HepG2 (cell line): Measurements from ENCODE around the gene CHMP4B. TPM values are rescaled to one million over a fixed set of nuclear protein-coding genes. Genes with fewer than 3 reads are reported as not detected.

Source experiments
- ATAC-seq: fragments of 200-7000 bp; cut with Tn5 transposase; 3 replicates; pipeline ENCODE4 v1.9.1; 2020; ENCODE audit warnings: mild to moderate bottlenecking, moderate library complexity
- BruUV-seq: library from RNA; stranded (reverse); fragments of 400-500 nt; replicated peaks from 2 replicates; lab custom pipeline; 2021; lab: Mats Ljungman, UMichigan
- CTCF ChIA-PET: fragments of 300-600 bp; formaldehyde crosslinking; extraction: SDS; loops from one replicate; lab custom pipeline; 2021; ENCODE audit warnings: low total read pairs, inconsistent platforms, low intra/inter-chr PET ratio; lab: Yijun Ruan, JAX
- POLR2A ChIA-PET: fragments of 350-600 bp; sonication (Branson Sonifier 250); formaldehyde crosslinking; loops from one replicate; lab custom pipeline; 2020; ENCODE audit warnings: antibody characterized with exemption, inconsistent platforms; lab: Yijun Ruan, JAX
- DNase-seq: peaks from one replicate; pipeline ENCODE4 v3.0.0-alpha.2; 2015; ENCODE audit warnings: low spot score
- FAIRE-seq: peaks from 3 replicates; lab custom pipeline; 2011; peaks lifted over from hg19 to GRCh38; lab: Jason Lieb, UNC
- H2AFZ ChIP-seq: one replicate; pipeline ENCODE4 v1.6.1; 2011; ENCODE audit warnings: low read length, inconsistent platforms
- H3K27ac ChIP-seq: fragments of 300-600 bp; 3 replicates; pipeline ENCODE4 v1.8.0; 2011; ENCODE audit warnings: mixed run types, mild to moderate bottlenecking, mixed read lengths, low read length, inconsistent platforms; ENCODE audit not compliant: insufficient read depth; ENCODE audit errors: extremely low read length
- H3K27me3 ChIP-seq, 2 experiments: fragments of 200-600 bp in 1 of 2; 2 replicates in 1 of 2; 3 replicates in 1 of 2; pipeline versions ENCODE4 v1.6.0 to v1.8.0; 2011; ENCODE audit warnings: low read length in 2 of 2, mild to moderate bottlenecking in 2 of 2, moderate library complexity in 2 of 2, inconsistent platforms in 1 of 2; ENCODE audit not compliant: insufficient read depth in 2 of 2, control insufficient read depth in 1 of 2
- H3K36me3 ChIP-seq, 2 experiments: fragments of 200-600 bp in 1 of 2; replicated peaks in 1 of 2; 2 replicates in 1 of 2; 3 replicates in 1 of 2; pipeline versions ENCODE4 v1.5.1 to v1.8.0; 2011; ENCODE audit warnings: low read length in 2 of 2, inconsistent platforms in 1 of 2; ENCODE audit not compliant: insufficient read depth in 2 of 2, control insufficient read depth in 1 of 2
- H3K4me1 ChIP-seq: 2 replicates; pipeline ENCODE4 v1.5.1; 2012; ENCODE audit warnings: low read length, inconsistent platforms; ENCODE audit not compliant: insufficient read depth
- H3K4me2 ChIP-seq: 2 replicates; pipeline ENCODE4 v1.6.0; 2011; ENCODE audit warnings: low read depth, low read length, inconsistent platforms
- H3K4me3 ChIP-seq, 3 experiments: fragments of 200-600 bp in 1 of 3; sonication (generic), shearing (Covaris generic) in 1 of 3; replicated peaks in 1 of 3; 2 replicates each; pipeline ENCODE4 v1.5.1; 2011 to 2016; ENCODE audit warnings: low read length in 3 of 3, inconsistent platforms in 2 of 3, low read depth in 2 of 3, mild to moderate bottlenecking in 2 of 3, control low read depth in 1 of 3, mixed read lengths in 1 of 3; ENCODE audit not compliant: insufficient read depth in 1 of 3
- H3K79me2 ChIP-seq: one replicate; pipeline ENCODE4 v1.6.1; 2011; ENCODE audit warnings: low read length, inconsistent platforms; ENCODE audit not compliant: insufficient read depth
- H3K9ac ChIP-seq: 2 replicates; pipeline ENCODE4 v1.6.0; 2011; ENCODE audit warnings: mild to moderate bottlenecking, low read depth, low read length, inconsistent platforms; ENCODE audit not compliant: insufficient read depth
- H3K9me3 ChIP-seq: 2 replicates; pipeline ENCODE4 v1.5.1; 2012; ENCODE audit warnings: mild to moderate bottlenecking, low read length
- H4K20me1 ChIP-seq: 2 replicates; pipeline ENCODE4 v1.6.0; 2011; ENCODE audit warnings: inconsistent platforms, mild to moderate bottlenecking, low read length, moderate library complexity; ENCODE audit not compliant: insufficient read depth
- ASH2L ChIP-seq: fragments of 300-600, 200-600 bp; sonication (generic); IDR thresholded peaks from 2 replicates; pipeline ENCODE4 v1.7.0; 2017; ENCODE audit warnings: low read depth, mild to moderate bottlenecking, moderate library complexity, mixed read lengths, low read length; ENCODE audit not compliant: insufficient read length
- EP300 ChIP-seq, 3 experiments: sonication (generic) in 1 of 3; formaldehyde crosslinking in 1 of 3; IDR thresholded peaks; 2 replicates each; pipeline versions ENCODE4 v1.5.1 to v1.6.1; 2011 to 2020; ENCODE audit warnings: low read depth in 2 of 3, low read length in 2 of 3, borderline replicate concordance in 1 of 3, improper control_type of control experiment in 1 of 3, mild to moderate bottlenecking in 1 of 3, missing genetic modification reagents in 1 of 3, moderate library complexity in 1 of 3
- ESRRA ChIP-seq: sonication (generic); formaldehyde crosslinking; IDR thresholded peaks from 2 replicates; pipeline ENCODE4 v1.5.1; 2020; ENCODE audit warnings: mild to moderate bottlenecking, low read depth, missing genetic modification reagents
- FLYWCH1 ChIP-seq: sonication (generic); formaldehyde crosslinking; IDR thresholded peaks from 2 replicates; pipeline ENCODE4 v1.8.1; 2023; ENCODE audit warnings: mild to moderate bottlenecking, missing genetic modification reagents
- HNRNPK ChIP-seq: fragments of 200-400 bp; formaldehyde crosslinking; IDR thresholded peaks from 2 replicates; pipeline ENCODE4 v1.6.1; 2018; ENCODE audit warnings: low read length, low read depth, moderate library complexity, mild to moderate bottlenecking; ENCODE audit not compliant: poor library complexity, severe bottlenecking
- HOMEZ ChIP-seq: IDR thresholded peaks from 2 replicates; pipeline ENCODE4 v1.6.1; 2016; ENCODE audit warnings: low read depth
- KAT7 ChIP-seq: IDR thresholded peaks from 2 replicates; pipeline ENCODE4 v1.6.1; 2018; ENCODE audit warnings: borderline replicate concordance, missing compliant biosample characterization
- MAFF ChIP-seq: IDR thresholded peaks from 2 replicates; pipeline ENCODE4 v1.6.1; 2011; ENCODE audit warnings: low read depth, low read length, improper control_type of control experiment
- MTA3 ChIP-seq: sonication (generic); formaldehyde crosslinking; IDR thresholded peaks from 2 replicates; pipeline ENCODE4 v1.4.0; 2020; ENCODE audit warnings: missing genetic modification reagents
- SALL2 ChIP-seq: sonication (generic); formaldehyde crosslinking; IDR thresholded peaks from 2 replicates; pipeline ENCODE4 v1.8.1; 2023; ENCODE audit warnings: mild to moderate bottlenecking, missing genetic modification reagents, inconsistent platforms
- SKI ChIP-seq: fragments of 450-650 bp; IDR thresholded peaks from one replicate; pipeline ENCODE4 v1.6.1; 2018; ENCODE audit warnings: mild to moderate bottlenecking; ENCODE audit not compliant: partially characterized antibody
- TCF7 ChIP-seq: sonication (generic); IDR thresholded peaks from 2 replicates; pipeline ENCODE4 v1.6.1; 2016; ENCODE audit warnings: antibody characterized with exemption, low read depth
- ZBTB26 ChIP-seq: IDR thresholded peaks from 2 replicates; pipeline ENCODE4 v1.6.1; 2016; ENCODE audit warnings: missing compliant biosample characterization, missing genetic modification reagents, borderline replicate concordance
- ZFP82 ChIP-seq: sonication (generic); formaldehyde crosslinking; IDR thresholded peaks from 2 replicates; pipeline ENCODE4 v1.5.1; 2020; ENCODE audit warnings: mild to moderate bottlenecking, missing genetic modification reagents, borderline replicate concordance
- ZFY ChIP-seq: sonication (generic); formaldehyde crosslinking; IDR thresholded peaks from 2 replicates; pipeline ENCODE4 v1.4.0; 2020; ENCODE audit warnings: missing genetic modification reagents
- ZNF101 ChIP-seq: sonication (generic); formaldehyde crosslinking; IDR thresholded peaks from 2 replicates; pipeline ENCODE4 v1.4.0; 2020; ENCODE audit warnings: mild to moderate bottlenecking, low read depth, missing genetic modification reagents, borderline replicate concordance
- ZNF3 ChIP-seq: IDR thresholded peaks from 2 replicates; pipeline ENCODE4 v1.7.0; 2017; ENCODE audit warnings: inconsistent platforms
- ZNF317 ChIP-seq: sonication (generic); formaldehyde crosslinking; IDR thresholded peaks from 2 replicates; pipeline ENCODE4 v1.5.0; 2020; ENCODE audit warnings: mild to moderate bottlenecking, missing genetic modification reagents
- ZNF367 ChIP-seq: sonication (generic); formaldehyde crosslinking; IDR thresholded peaks from 2 replicates; pipeline ENCODE4 v1.4.0; 2020; ENCODE audit warnings: missing genetic modification reagents, borderline replicate concordance
- ZNF563 ChIP-seq: sonication (generic); formaldehyde crosslinking; IDR thresholded peaks from 2 replicates; pipeline ENCODE4 v1.8.0; 2022; ENCODE audit warnings: mild to moderate bottlenecking, moderate library complexity, missing genetic modification reagents
- ZNF567 ChIP-seq: sonication (generic); formaldehyde crosslinking; IDR thresholded peaks from 2 replicates; pipeline ENCODE4 v1.8.1; 2023; ENCODE audit warnings: mild to moderate bottlenecking, missing genetic modification reagents, borderline replicate concordance
- ZSCAN21 ChIP-seq: sonication (generic); formaldehyde crosslinking; IDR thresholded peaks from 2 replicates; pipeline ENCODE4 v1.8.0; 2022; ENCODE audit warnings: mild to moderate bottlenecking, missing genetic modification reagents, moderate library complexity, borderline replicate concordance
- WGBS: methylation state at CpG from one replicate; pipeline ENCODE4 v1.1.6; 2017; ENCODE audit warnings: low lambda C conversion rate; 5-methylcytosine and 5-hydroxymethylcytosine counted together
- in situ Hi-C: cut with HindIII; loops from 2 replicates; pipeline ENCODE4 v1.10.0; 2017; ENCODE audit warnings: low pct_unique_long_range_greater_than_20kb; ENCODE audit not compliant: extremely low pct_ligation_motif_present
- intact Hi-C: fragments of 100-400 bp; cut with micrococcal nuclease; formaldehyde crosslinking; loops from one replicate; pipeline ENCODE4 v1.10.0; 2022; ENCODE audit not compliant: unreplicated experiment
- polyA plus RNA-seq, 8 experiments: library from polyadenylated mRNA; depleted of rRNA in 3 of 8; stranded (reverse) in 7 of 8; unstranded in 1 of 8; fragments of >200 nt; fragmentation: Illumina TruSeq in 4 of 8; extraction: Trizol in 4 of 8; gene quantifications; 2 replicates each; pipeline versions ENCODE4 v1.2.1 to v1.2.3, GENCODE V29; 2011 to 2016; ENCODE audit warnings: low read depth in 4 of 8, missing spikeins in 1 of 8, mixed read lengths in 1 of 8; ENCODE audit not compliant: insufficient read depth in 1 of 8
- total RNA-seq, 5 experiments: library from RNA; depleted of rRNA; stranded (reverse); fragments of >200 nt; fragmentation: Illumina TruSeq; extraction: Trizol; gene quantifications; 2 replicates each; pipeline ENCODE4 v1.2.3, GENCODE V29; 2016; ENCODE audit warnings: low read depth in 1 of 5

The CHMP4B gene
- total and polyA plus RNA-seq, 2 of the 13 experiments (the other 11 are each of a cell fraction or from before 2014, with no cell fraction given) = 40.1 to 45.6 TPM

DNA sequence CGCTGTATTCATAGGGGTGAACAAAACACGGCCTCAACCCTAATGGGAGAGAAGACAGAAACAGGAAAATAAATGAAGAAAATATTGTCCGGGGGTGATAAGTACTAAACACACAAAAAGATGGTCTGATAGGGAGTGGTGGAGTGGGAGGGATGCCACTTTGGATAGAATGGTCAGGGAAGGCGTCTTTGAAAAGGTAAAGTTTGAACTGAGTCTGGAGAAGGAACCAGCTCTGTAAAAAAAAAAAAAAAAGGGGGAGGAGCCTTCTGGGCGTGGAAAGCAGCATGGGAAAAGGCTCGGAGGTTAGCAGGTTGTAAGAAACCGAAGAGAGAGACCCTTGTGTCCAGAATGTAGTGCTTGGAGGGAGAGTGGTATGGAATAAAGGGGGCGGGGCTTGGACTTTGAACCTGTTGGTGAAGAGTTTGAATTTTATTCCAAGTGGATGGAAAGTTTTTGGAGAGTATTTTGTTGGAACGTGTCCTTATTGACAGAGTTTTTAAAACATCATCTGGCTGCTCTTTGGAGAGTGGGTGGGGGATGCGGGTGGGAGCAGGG is 1.8 kb downstream of the CHMP4B start:
- peaks cover 65% of the 10 kb centered on the region for H3K79me2 ChIP-seq
- BruUV-seq = no TSS peak
- H3K4me1 ChIP-seq = peaks cover 56% of the 10 kb centered on the region
- H3K27ac ChIP-seq = peak overlapping the region; percentile 72
- in situ Hi-C loops = no loop called here
- H3K9me3 ChIP-seq = no peaks in the 10 kb centered on the region
- H2AFZ ChIP-seq = no peak overlapping the region
- ATAC-seq (peak; percentile 5; the same call in 1 of the 3 replicates), FAIRE-seq (peak; percentile 39), DNase-seq (peak; percentile 91)
- ChIA-PET CTCF (no interaction called here), POLR2A (interaction anchor here (1.0 to 6.6 kb wide), 8 partner anchors 12 to 300 kb away, joined by 4 to 140 read pairs (median 19); partner anchors contain the start of genes EIF2S2, RALY and ZNF341)
- peak overlapping the region; percentile 91 for H3K4me2 ChIP-seq
- peak overlapping the region; percentile 94 for H3K9ac ChIP-seq
- intact Hi-C loops = loop anchor here (5.0 kb wide), 3 partner anchors 49 to 299 kb away; partner anchors contain the start of genes E2F1 and EIF2S2
- no peaks in the 10 kb centered on the region; a peak in 1 of 5 replicates for H3K27me3 ChIP-seq
- WGBS = 8% methylated on average over 10 of the region's 10 CpGs
- H3K4me3 ChIP-seq = peak overlapping the region; percentile 83 to 96 (median 87)
- peaks cover 5 to 19% of the 10 kb centered on the region in 2 experiments; a peak in 3 of 5 replicates for H3K36me3 ChIP-seq
- peaks cover 23% of the 10 kb centered on the region for H4K20me1 ChIP-seq
- TF ChIP-seq ASH2L (peak; percentile 36), KAT7 (no peak), MAFF (no peak), HNRNPK (no peak), EP300 (IDR thresholded peaks at IDR 0.05; ENCODE audit: low read depth in 2 of 2, low read length in 2 of 2) (0 out of 4 replicates have a peak, but pooled peaks of 1 of the 2 experiments have one; percentile 13), EP300 (CRISPR knock-in tag; IDR thresholded peaks at IDR 0.05; ENCODE audit: borderline replicate concordance) (0 out of 2 replicates have a peak, but pooled peaks have one; percentile 12), ESRRA (CRISPR knock-in tag) (no peak), ZNF3 (CRISPR knock-in tag) (0 out of 2 replicates have a peak, but pooled peaks have one; percentile 26), ZSCAN21 (no peak), SALL2 (CRISPR knock-in tag) (0 out of 2 replicates have a peak, but pooled peaks have one; percentile 50), ZFP82 (CRISPR knock-in tag) (no peak), ZNF317 (CRISPR knock-in tag) (no peak), ZNF563 (CRISPR knock-in tag) (no peak), TCF7 (0 out of 2 replicates have a peak, but pooled peaks have one; percentile 19), ZNF101 (CRISPR knock-in tag) (no peak), MTA3 (no peak), ZNF367 (CRISPR knock-in tag) (no peak), ZFY (CRISPR knock-in tag) (no peak), ZBTB26 (no peak; the same call in 1 of the 2 replicates), FLYWCH1 (CRISPR knock-in tag) (no peak), HOMEZ (CRISPR knock-in tag) (0 out of 2 replicates have a peak, but pooled peaks have one; percentile 11), ZNF567 (CRISPR knock-in tag) (no peak), SKI (no peak)
